Activated T-cell treated with anti-CD3 and anti-CD28 coated beads for 24 hours (primary cell): ENCODE results near the gene PCOLCE2.

Source experiments
- DNase-seq: peaks from one replicate; pipeline ENCODE4 v3.0.0-alpha.2; 2020; ENCODE audit warnings: low read depth

The PCOLCE2 gene, protein sequence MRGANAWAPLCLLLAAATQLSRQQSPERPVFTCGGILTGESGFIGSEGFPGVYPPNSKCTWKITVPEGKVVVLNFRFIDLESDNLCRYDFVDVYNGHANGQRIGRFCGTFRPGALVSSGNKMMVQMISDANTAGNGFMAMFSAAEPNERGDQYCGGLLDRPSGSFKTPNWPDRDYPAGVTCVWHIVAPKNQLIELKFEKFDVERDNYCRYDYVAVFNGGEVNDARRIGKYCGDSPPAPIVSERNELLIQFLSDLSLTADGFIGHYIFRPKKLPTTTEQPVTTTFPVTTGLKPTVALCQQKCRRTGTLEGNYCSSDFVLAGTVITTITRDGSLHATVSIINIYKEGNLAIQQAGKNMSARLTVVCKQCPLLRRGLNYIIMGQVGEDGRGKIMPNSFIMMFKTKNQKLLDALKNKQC

GRCh38 chr3:142888481-142889211, at the start of gene PCOLCE2:
Gene PCOLCE2, minus strand, starts transcription at chr3:142889083. Its CDS starts 187 bp downstream, at chr3:142888896.
- peak; percentile 4 for DNase-seq

GRCh38 chr3:142935963-142936362, 47.1 kb upstream of the PCOLCE2 start:
- DNase-seq, result no peak

DNA sequence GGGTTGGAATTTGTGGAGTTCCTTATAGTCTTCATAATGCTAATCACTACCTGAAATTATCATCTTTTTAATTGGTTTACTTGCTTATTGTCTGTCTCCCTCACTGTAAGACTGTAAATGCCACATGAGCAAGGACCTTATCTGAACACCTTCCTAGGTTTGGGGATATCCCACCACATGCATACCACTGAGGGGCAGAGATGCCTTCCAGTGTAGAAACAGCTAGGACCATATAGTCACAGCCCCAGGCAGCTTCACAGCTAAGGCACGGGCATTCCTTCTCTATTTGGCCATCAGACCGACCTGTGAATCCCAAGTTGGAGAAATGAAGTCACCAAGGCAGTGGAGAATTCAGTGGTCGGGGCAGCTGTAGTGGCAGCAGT, 46.0 kb upstream of the PCOLCE2 start:
- DNase-seq, result no peak

DNA sequence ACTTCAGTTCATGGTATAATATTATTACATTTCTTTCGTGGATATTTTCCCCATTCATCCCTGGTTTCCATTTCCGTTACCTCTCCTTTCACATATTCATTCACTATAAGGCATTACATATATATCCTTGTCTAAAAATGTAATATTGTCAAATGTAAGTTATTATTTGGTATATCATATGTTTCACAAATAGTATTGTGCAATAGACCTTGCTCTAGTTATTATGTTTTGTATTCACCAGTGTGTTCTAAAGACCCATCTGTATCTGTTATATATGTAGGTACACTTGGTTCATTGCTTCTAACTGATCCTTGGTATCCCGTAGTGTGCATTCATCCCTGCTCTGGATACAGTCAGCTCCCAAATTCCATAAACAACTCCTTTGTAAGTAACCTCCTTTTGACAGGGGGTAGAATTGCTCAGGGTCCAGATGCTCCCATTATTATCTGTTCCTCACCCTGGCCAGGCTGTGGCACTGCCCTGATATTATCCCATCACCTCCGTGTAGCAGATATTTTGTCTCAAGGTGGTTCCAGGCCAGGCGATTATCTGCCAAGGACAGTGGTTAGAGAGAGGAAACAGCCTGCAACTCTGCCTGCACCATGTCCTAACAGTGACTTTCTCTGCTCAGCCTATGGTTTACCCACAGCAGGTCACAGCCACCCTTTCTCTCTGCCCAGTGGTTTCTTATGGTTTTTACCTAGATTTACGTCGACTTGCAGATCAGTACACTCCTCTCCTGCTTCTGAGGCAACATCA, 45.4 kb upstream of the PCOLCE2 start:
- no peak for DNase-seq

- DNase-seq, result peak; percentile 14
These were observed 42.3 kb upstream of the PCOLCE2 start for GRCh38 chr3:142931222-142931621.

DNA sequence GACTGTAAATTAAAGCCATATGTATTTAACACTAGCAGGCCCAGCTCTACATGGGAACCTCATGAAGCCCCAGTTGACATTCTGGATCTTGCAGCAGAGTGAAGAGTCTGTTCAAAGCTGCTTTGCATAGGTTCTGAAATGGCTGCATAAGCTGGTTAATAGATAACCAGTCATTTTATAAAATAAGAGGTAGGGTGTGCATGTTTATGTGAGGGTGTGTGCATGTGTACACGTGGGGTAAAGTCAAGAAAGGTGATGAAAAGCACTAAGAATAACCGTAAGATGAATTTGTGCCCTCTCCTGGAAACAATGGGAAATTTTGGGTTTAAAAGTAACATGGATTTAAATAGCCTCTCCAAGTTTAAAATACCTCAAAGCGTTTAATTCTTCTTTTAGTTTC, 41.6 kb upstream of the PCOLCE2 start:
- no peak for DNase-seq

GRCh38 chr3:142929890-142930289, 41.0 kb upstream of the PCOLCE2 start:
- DNase-seq, result no peak

GRCh38 chr3:142929109-142929508, 40.2 kb upstream of the PCOLCE2 start:
- DNase-seq, result peak; percentile 12

- no peak for DNase-seq
These were observed 37.6 kb upstream of the PCOLCE2 start for GRCh38 chr3:142926368-142926944.

DNA sequence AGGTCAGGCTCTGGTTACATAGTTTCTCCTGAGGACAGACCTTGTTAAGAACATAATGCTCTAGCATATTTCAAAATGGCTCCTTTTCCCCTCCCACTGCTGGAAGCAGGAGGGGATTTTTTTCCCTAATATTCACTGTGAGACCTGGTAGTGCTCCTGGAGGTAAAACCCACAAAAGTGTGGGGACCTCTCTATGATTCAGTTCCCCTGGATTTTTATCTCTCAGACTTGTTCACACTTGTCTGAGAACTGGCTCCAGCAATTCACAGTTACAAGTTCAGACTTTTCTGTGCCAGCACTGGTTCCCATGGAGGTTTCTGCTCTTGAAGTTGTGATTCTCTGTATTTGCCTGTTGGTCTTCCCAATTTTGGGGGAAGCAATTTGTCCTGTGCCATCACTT, 36.3 kb upstream of the PCOLCE2 start:
- no peak for DNase-seq

DNA sequence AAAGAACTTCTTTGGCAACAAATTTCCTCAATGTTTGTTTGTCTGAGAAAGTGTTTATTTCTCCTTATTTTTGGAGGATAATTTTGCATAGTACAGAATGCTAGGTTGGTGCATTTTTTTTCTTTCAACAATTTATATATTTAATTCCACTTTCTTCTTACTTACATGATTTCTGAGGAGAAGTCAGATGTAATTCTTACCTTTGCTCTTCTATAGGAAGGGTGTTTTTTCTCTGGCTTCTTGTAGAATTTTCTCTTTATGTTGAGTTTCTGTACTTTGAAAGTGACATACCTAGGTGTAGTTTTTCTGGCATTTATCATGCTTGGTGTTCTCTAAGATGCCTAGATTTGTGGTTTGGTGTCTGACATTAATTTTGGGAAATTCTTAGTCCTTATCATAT, 34.8 kb upstream of the PCOLCE2 start:
- DNase-seq, result no peak

DNA sequence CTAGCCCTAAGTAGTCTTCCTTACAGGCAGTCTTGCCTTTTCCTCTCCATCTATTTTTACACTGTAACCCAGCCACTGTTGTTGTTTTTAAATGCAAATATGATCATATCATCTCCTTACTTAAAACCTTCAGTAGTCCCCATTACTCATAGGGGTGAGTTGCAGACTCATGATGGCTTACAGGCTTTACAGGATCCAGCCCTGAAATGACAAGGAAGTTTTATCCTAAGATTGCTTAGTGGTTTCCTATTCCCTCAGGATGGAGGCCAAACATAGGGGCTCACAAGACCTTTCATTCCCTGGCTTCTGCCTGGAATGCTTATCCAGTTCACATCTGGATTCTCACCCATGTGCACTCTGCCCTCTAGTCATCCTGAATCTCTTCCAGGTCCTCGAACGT, 27.7 kb upstream of the PCOLCE2 start:
- no peak for DNase-seq

DNA sequence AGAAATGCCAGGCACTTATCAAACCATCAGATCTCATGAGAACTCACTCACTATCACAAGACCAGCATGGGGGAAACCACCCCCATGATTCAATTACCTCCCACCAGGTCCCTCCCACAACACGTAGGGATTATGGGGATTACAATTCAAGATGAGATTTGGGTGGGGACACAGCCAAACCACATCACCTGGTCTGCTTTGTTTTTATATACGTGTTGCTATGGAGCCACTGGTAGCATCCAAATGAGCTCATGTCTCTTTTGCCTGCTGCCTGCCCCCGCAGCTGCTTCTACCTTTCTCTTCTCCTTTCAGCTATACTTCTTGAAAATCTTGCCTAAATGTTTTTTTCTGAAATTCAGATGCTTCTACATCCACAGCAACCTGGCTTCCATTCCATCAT, 26.8 kb upstream of the PCOLCE2 start:
- DNase-seq, result no peak

- no peak for DNase-seq
These were observed 25.5 kb upstream of the PCOLCE2 start for GRCh38 chr3:142914286-142914811.

DNA sequence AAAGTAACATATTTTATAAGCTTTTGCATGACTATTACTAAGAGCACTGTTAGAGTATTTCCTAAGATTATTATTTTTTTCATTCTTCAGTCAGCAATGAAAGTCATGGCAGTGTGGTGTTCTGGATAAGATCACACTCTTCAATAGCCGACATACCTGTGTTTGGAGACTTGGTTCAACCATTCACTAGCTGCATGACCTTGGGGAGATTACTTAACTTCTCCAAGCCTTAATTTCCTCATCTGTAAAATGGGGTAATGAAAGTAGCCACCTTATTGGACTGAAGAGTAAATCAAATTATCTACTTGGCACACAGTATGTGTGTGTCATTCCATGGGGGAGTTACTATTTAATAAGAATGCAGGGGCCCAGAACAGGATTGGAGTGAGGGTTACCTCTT, 24.5 kb upstream of the PCOLCE2 start:
- DNase-seq, result no peak

DNA sequence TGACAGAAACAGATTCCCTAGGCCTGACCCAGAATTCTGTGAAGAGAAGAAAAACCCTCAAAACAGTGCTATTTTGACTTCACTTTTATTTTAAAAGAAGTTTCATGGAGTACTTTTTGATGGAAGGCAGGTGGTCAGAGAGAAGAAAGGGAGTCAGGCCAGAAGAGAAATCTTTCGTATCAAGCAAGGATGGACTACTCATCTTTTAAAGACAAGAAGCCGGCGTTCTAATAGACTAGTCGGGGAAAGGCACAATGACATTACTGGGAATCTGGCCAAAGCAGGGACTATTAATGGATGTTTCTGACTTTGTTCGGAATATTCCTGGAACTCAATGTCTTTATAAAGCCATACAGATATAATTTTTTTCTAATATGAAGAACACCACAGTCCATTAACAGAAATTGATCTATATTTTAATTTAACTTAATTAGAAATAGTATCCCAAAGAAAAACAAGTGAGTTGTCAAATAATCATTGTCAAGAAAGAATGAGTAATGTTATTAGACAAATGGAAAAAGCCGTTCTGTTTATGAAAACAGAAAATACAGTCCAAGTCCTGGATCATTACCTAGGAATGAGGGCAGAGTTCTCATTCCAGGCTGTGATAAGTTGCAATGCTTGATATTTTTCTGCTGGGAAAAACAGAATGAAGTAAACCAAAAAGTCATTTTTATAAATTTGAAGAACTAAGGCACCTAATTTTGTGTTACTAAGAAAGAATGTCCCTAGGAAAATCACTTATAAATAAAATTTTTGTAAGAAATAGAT, 23.7 kb upstream of the PCOLCE2 start:
- no peak for DNase-seq

DNA sequence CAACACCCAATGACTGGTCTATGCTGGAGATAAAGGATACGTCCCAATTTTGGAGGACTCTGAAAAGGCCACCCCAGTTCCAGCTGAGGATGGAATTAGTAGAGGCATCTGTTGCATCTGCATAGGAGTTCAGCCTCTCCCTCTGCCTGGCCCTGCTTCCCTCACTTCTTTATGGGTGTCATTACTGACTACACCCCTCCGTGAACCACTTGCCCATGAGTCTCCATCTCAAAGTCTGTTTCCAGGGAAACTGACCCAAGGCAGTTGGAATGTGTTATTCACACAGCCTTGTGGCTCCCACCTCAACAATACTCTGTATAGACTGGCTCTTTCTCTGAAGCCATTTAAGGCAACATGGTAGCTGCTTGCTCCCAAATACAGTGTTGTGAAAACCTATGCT, 21.4 kb upstream of the PCOLCE2 start:
- no peak for DNase-seq

GRCh38 chr3:142909282-142909681, 20.4 kb upstream of the PCOLCE2 start:
- no peak for DNase-seq

- DNase-seq, result no peak
These were observed 19.1 kb upstream of the PCOLCE2 start for GRCh38 chr3:142907996-142908395.

DNA sequence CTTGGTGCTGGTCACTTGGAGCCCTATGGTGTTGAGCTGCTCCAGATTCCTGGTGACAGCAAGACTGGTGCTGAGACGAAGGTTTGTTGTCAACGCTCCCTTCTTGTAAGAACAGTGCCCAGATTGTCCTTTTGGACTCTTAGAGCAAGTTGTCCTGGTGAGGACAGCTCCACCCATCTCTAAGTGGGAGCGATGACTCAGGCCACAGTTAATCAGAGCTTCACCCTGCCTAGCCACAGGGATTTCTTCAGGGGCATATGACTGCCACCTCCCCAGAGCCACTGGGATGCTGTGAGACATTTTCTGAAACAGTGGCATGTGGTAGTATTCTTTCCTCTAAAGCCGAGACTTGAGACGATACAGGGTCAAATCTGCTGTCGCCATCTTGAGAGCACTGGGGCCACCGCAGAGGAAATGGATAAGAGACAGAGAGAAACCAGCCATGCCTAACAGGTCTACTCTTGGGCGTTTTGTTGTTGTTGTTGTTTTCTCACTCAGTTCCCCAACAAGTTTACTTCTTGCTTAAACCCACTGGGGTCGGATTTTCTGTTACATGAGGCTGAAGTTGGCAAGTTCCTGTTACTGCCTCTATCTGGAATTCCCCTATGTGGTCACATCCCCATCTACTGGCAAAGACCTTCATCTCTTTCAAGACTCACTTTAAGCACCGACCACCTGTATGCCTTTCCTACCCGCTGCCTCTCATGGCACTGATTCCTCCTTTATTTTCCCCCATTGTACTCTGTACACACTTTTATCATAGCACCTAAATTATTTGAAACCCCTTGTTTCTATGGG, 16.0 kb upstream of the PCOLCE2 start:
- no peak for DNase-seq

DNA sequence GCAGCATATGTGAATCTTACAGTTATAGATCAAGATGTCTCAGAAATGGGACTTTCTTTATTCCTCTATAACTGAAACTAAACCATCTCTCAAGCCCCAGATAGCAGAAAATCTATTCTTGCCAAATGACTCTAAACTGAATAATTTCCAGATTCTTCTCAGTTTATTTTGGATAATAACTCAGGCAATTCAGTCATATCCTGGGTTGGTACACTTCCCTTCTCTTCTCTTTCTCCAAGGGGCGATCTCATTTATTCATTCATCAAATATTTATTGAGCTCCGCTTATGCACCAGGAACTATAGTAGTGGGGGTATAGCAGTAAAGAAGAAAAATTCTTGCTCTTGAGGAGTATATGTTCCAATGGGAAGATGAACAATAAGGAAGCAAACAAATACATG, 13.5 kb upstream of the PCOLCE2 start:
- no peak for DNase-seq
